Left lobe of liver (tissue), 2 donors: ENCODE data around the gene FGB. TPM values are rescaled to one million over a fixed set of nuclear protein-coding genes. Genes with fewer than 3 reads are reported as not detected.
A peak's percentile ranks its signal among the peaks of the same experiment; 100 is the strongest.

ENCODE experiments used
- ATAC-seq: fragments of 200-7000 bp; cut with Tn5 transposase; one replicate; pipeline ENCODE4 v1.9.1; 2020; ENCODE audit warnings: mild to moderate bottlenecking, moderate library complexity
- DNase-seq: peaks from one replicate; pipeline ENCODE4 v3.0.0-alpha.2; 2020; ENCODE audit warnings: low spot score
- total RNA-seq: library from RNA; stranded (reverse); gene quantifications from one replicate; pipeline ENCODE4 v1.2.1, GENCODE V29; 2021
- donor health status: DM: no; HTN: no; CAD: no; lungs with moderate emphysema.
- donor health status: DM: no; HTN: yes; CAD: no.

The FGB gene
- total RNA-seq, 1 donor from 2014 or later = 9,039 TPM

DNA sequence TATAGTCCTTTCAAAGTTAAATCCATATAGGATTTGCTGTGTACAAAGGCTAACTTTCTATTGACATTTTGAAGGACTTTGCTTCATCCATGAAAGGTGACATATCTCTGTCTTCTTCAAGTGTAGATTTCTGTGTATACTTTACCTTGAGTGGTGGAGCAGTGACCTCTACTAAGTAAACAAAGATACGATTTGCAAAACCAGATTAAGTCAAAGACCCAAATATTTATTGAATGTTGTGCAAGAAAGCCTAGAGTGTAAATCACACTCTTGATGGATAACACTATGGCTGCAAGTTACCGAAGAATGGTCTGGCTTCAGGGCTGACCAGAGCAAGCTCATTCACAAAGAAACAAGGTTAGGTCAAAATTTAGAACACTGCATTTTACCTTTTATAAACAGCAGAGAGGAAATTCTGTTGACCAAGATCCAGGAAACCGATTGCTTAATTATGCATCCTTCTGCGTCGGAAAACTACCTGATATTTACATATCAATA lies 55.1 kb downstream of the FGB start:
- ATAC-seq = peak; percentile 38
- no peak for DNase-seq

DNA sequence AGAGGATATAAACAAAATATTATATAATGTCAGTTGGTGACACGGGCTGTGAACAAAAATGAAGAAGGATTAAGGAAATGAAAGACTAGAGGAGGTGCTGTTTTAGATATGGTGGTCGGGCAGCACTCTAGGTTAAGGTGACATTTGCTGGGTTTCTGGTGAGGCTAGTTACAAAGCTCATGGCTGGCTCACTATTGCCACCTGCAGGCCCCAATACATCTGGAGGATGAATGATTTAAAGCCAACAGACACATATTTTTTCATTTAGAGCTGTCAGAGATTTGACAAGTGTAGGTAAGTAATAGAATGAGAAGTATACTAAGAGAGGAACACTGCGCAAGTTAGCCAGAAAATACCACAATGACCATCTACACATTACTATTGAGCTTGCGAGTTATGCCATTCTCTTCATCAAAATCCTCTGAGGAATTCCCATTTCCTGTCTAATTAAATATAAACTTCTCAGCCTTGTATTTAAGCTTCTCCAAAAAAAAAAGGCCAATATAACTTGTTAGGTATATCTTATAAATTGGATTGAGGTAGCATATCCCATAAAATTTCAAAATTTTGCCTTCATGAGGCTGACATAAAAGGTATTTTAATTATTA lies 56.0 kb downstream of the FGB start:
- peak; percentile 79 for DNase-seq
- peak; percentile 71 for ATAC-seq

DNA sequence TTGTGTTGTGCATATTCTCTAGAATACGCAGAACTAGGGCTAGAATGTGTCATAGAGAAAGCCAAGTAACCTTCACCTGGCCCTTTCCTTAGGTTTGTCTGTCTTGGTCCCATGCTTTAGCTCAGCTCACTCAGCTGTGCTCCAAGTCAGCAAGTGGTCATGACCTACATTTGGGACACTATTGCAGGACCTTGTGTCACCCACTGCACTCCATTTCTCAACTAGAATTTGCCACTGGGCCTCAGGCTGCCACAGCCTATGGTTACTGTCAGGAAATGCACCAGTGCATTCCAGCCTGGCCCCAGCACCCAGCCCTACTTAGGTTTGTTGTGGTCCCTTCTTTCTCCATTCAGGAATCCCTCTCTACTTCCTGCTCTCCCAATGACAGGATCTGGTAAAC lies 57.3 kb downstream of the FGB start:
- ATAC-seq (peak; percentile 52), DNase-seq (no peak)

Other genes starting within 250 kb of the FGB start
- 0.08 TPM for gene DCHS2, start 71.2 kb upstream of the FGB start, total RNA-seq
- gene PLRG1, start 12.6 kb upstream of the FGB start, total RNA-seq = 28.3 TPM
- 15,070 TPM for gene FGA, start 27.7 kb downstream of the FGB start, total RNA-seq
- gene FGG, start 49.6 kb downstream of the FGB start, total RNA-seq = 7,950 TPM
- gene LRAT, start 181.0 kb downstream of the FGB start, total RNA-seq = 1.6 TPM
- gene RBM46, start 218.3 kb downstream of the FGB start, total RNA-seq = 0.15 TPM